Karpas-422 (cell line): ENCODE results near the gene KCNJ12. TPM values are rescaled to one million over a fixed set of nuclear protein-coding genes. Genes with fewer than 3 reads are reported as not detected.

ENCODE experiments used
- DNase-seq: peaks from one replicate; pipeline ENCODE4 v3.0.0-alpha.2; 2015
- H2AFZ ChIP-seq: fragments of 200-600 bp; sonication (generic); 2 replicates; pipeline ENCODE4 v1.6.1; 2014; ENCODE audit warnings: antibody characterized with exemption, low read length, mixed read lengths
- H3K27ac ChIP-seq: fragments of 200-600 bp; sonication (generic); 2 replicates; pipeline ENCODE4 v1.5.1; 2014; ENCODE audit warnings: mild to moderate bottlenecking, low read length, moderate library complexity
- H3K27me3 ChIP-seq: fragments of 200-600 bp; sonication (generic); 2 replicates; pipeline ENCODE4 v1.6.1; 2014; ENCODE audit warnings: low read length, mixed read lengths
- H3K36me3 ChIP-seq: fragments of 200-600 bp; sonication (generic); 2 replicates; pipeline ENCODE4 v1.6.1; 2014; ENCODE audit warnings: low read length, mixed read lengths; ENCODE audit not compliant: insufficient read depth
- H3K4me1 ChIP-seq: fragments of 200-600 bp; sonication (generic); 2 replicates; pipeline ENCODE4 v1.6.1; 2014; ENCODE audit warnings: mild to moderate bottlenecking, low read length, mixed read lengths
- H3K4me2 ChIP-seq: fragments of 200-600 bp; sonication (generic); 2 replicates; pipeline ENCODE4 v1.6.1; 2014; ENCODE audit warnings: low read length, low read depth, mild to moderate bottlenecking; ENCODE audit not compliant: poor library complexity, severe bottlenecking
- H3K4me3 ChIP-seq: fragments of 200-600 bp; sonication (generic); 2 replicates; pipeline ENCODE4 v1.5.1; 2014; ENCODE audit warnings: mild to moderate bottlenecking, antibody characterized with exemption, low read length, mixed read lengths
- H3K79me2 ChIP-seq: fragments of 200-600 bp; sonication (generic); 2 replicates; pipeline ENCODE4 v1.6.1; 2014; ENCODE audit warnings: mild to moderate bottlenecking, low read length, mixed read lengths
- H3K9ac ChIP-seq: fragments of 200-600 bp; sonication (generic); 2 replicates; pipeline ENCODE4 v1.6.0; 2014; ENCODE audit warnings: low read length
- H3K9me2 ChIP-seq: fragments of 200-600 bp; sonication (generic), shearing (Covaris generic); replicated peaks from 2 replicates; pipeline ENCODE4 v1.6.0; 2014; ENCODE audit warnings: mild to moderate bottlenecking, low read length, moderate library complexity; ENCODE audit not compliant: insufficient read depth
- H3K9me3 ChIP-seq: fragments of 300-700, 200-600 bp; sonication (generic); 2 replicates; pipeline ENCODE4 v1.6.1; 2014; ENCODE audit warnings: low read length, mixed read lengths
- H4K20me1 ChIP-seq: fragments of 200-600 bp; sonication (generic); 2 replicates; pipeline ENCODE4 v1.6.1; 2014; ENCODE audit warnings: mild to moderate bottlenecking, antibody characterized with exemption, low read length, low read depth; ENCODE audit not compliant: insufficient read depth
- total RNA-seq: library from RNA; depleted of rRNA; stranded (reverse); fragments of >200 nt; shearing (Covaris generic); gene quantifications from 2 replicates; pipeline ENCODE4 v1.2.3, GENCODE V29; 2014; ENCODE audit warnings: low replicate concordance; rRNA removed

The KCNJ12 gene
- total RNA-seq, 1 experiment from 2014 or later = 0.22 TPM

GRCh38 chr17:21467196-21467595, 91.0 kb downstream of the KCNJ12 start:
- Histone ChIP-seq H3K27ac (no peak overlapping the region), H2AFZ (no peak overlapping the region), H3K9me2 (no peaks in the 10 kb centered on the region), H3K79me2 (no peaks in the 10 kb centered on the region), H3K9ac (no peak overlapping the region), H3K4me3 (no peak overlapping the region), H4K20me1 (no peaks in the 10 kb centered on the region), H3K4me1 (peaks cover 24% of the 10 kb centered on the region), H3K4me2 (no peak overlapping the region), H3K9me3 (no peaks in the 10 kb centered on the region), H3K27me3 (no peaks in the 10 kb centered on the region), H3K36me3 (no peaks in the 10 kb centered on the region)
- no peak for DNase-seq

DNA sequence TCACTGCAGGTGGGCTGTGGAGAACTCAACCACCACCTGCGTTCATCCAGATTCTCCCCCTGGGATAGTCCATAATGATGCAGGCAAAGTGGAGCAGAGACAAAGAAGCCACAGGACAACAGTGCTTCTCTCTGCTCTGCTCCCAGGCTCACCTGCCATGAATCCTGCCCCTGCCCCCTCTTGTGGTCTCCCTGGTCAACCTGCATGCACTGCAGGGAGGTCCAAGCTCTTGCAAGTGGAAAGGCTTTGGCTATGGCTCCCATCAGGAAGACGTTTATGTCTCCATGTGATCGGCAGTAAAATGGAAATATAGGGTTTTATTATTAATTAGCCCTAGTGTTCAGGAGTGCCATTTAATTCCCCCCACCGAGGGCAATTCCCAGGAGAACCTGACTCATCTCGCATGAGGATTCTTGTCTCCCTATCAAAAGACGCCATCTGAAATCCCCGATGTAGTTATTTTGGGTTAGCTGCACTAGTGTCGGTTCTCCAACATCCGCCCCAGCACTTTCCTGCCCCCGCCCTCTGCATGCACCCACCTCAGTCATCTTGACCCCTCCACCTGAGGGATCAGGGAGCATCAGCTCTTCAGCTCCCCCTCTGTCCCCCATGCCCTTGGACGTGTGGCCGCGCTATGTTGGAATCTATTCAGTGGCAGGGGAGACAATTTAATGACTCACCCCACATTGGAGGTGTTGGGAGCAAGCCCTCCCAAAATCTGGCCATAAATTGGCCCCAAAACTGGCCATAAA, 91.8 kb downstream of the KCNJ12 start:
- H3K9me2 ChIP-seq = no peaks in the 10 kb centered on the region
- H3K4me3 ChIP-seq = no peak overlapping the region
- H3K27me3 ChIP-seq = no peaks in the 10 kb centered on the region
- H3K27ac ChIP-seq = no peak overlapping the region
- H4K20me1 ChIP-seq = no peaks in the 10 kb centered on the region
- no peak overlapping the region for H3K9ac ChIP-seq
- H2AFZ ChIP-seq = no peak overlapping the region
- no peak overlapping the region for H3K4me2 ChIP-seq
- H3K9me3 ChIP-seq = no peaks in the 10 kb centered on the region
- H3K36me3 ChIP-seq = no peaks in the 10 kb centered on the region
- H3K79me2 ChIP-seq = no peaks in the 10 kb centered on the region
- DNase-seq = no peak
- peaks cover 22% of the 10 kb centered on the region for H3K4me1 ChIP-seq

Other genes with a start within 250 kb of the KCNJ12 start
- gene DHRS7B, start 249.4 kb upstream of the KCNJ12 start, total RNA-seq = 2.2 and 4.0 TPM in 2 replicates
- 12.5 and 17.2 TPM in 2 replicates for gene TMEM11, start 162.2 kb upstream of the KCNJ12 start, total RNA-seq
- gene NATD1, start 122.9 kb upstream of the KCNJ12 start, total RNA-seq = 0.45 and 1.2 TPM in 2 replicates
- gene MAP2K3, start 91.6 kb upstream of the KCNJ12 start, total RNA-seq = 49.4 and 66.7 TPM in 2 replicates